NCI-H524 (cell line): ENCODE data around the gene PLEKHM3.

ENCODE experiments used
- DNase-seq, 2 experiments: peaks; one replicate each; lab custom pipeline; 2025; lab: John Stamatoyannopoulos, UW

The PLEKHM3 gene

DNA sequence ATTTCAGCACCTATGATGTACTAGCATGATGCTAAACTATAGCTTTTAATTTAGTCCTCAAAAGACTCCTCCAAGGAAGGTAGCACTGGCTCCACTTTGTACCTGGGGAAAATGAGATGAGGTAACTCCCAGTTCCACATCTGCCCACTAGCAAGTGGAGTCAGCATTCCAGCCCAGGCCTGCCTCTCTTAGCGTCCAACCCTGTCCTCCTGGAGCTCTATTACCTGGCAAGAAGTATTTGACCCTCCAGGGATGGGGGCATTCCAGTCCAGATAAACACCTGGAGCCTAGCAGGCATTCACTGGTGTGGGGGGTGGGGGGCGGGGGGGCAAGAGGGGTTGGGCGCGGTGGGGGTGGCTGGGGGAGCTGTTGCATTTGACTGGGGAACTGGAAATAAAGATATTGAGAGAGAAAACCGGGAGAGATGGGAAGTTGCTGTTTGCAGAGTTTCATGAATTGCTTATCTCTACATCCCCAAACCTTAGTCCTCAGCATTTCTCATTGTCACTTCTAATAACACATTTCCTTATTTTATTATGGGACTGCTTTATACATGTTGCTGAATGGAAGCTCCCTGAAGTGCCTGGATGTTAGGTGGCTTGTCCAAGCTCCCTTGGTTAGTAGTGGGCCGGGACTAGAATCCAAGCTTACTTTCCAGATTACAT lies 233.6 kb downstream of the PLEKHM3 start:
- no peak for DNase-seq

DNA sequence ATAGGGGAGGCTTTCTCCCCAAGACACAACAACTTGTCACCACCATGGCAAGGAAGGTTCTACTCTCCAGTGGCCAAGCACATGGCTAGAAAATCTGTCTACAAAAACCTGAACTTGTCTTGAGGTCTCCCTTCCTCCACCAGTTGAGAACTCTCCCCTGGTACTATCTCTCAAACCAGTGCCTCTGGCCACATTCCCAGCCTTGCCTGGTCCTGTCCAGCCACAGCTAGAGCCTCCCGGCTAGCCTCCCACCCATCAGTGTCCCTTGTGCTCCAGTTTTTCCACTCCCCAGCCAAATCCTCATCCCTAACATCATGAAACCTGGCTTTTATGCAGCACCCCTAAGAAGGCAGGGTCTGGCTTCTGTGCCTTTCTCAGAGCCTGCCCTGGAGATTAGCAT lies 234.4 kb downstream of the PLEKHM3 start:
- no peak for DNase-seq

DNA sequence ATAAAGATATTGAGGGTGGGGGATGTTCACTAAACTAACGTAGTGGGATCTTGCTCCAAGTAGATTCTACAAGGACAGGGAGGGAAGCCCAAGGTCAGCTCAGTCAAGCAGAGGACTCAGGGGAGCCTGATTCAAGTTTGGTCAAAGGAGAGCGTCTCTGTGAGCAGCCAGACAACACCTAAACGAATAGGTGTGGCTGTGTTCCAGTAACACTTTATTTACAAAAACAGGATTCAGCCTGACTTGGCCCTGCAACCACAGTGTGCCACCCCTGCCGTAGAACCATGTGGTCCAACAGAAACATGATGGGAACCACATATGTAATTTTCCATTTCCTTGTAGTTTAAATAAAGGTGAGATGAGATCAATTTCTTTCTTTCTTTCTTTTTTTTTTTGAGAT lies 237.5 kb downstream of the PLEKHM3 start:
- no peak for DNase-seq

DNA sequence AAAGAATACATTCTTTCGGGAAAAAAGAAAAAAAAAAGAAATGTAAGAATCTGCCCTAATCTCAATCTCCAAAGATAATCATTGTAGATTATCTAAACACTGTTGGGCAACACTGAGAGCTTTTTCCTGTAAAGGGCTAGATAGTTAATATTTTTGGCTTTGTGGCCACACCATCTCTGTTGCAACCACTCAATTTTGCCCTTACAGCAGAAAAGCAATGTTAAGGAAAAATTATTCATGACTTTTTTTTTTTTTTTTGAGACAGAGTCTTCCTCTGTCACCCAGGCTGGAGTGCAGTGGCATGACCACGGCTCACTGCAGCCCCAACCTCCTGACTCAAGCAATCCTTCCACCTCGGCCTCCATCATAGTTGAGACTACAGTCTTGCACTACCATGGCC lies 238.3 kb downstream of the PLEKHM3 start:
- DNase-seq: no peak

DNA sequence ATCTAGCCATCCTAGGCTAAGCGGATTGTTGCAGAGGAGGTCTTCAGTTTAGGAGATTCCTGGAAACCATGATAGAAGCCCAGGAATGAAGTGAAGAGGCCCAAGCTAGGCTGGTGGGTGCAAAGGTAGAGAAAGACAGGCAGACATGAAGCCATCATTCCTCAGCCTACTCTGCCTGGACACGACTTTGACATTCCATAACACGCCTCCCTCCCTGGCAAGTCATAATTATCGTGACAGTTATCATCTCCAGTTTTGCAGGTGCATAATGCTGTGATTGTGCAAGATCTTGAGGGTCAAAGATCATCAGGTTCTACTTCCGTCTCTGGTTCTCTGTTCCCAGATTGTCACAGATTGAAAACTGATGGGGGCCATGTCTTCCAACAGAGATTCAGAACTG lies 240.4 kb downstream of the PLEKHM3 start:
- no peak for DNase-seq

DNA sequence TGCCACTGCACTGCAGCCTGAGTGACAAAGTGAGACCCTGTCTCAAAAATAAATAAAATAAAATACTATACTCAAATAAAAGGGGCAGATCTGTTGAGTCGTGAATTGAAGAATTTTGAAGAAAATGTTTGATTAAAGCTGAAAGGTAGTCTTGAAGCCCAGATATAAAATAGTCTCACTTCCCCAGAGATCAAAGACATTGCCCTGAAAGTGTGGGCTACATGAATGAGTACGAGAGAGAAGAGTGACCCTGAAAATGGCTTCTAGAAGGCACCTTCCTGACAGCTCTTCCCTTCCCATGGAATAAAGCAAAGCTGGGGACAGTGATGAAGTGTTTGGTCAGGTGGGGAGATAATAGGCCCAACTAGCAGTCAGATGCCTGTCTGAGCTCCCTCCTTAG lies 241.8 kb downstream of the PLEKHM3 start:
- DNase-seq: no peak

DNA sequence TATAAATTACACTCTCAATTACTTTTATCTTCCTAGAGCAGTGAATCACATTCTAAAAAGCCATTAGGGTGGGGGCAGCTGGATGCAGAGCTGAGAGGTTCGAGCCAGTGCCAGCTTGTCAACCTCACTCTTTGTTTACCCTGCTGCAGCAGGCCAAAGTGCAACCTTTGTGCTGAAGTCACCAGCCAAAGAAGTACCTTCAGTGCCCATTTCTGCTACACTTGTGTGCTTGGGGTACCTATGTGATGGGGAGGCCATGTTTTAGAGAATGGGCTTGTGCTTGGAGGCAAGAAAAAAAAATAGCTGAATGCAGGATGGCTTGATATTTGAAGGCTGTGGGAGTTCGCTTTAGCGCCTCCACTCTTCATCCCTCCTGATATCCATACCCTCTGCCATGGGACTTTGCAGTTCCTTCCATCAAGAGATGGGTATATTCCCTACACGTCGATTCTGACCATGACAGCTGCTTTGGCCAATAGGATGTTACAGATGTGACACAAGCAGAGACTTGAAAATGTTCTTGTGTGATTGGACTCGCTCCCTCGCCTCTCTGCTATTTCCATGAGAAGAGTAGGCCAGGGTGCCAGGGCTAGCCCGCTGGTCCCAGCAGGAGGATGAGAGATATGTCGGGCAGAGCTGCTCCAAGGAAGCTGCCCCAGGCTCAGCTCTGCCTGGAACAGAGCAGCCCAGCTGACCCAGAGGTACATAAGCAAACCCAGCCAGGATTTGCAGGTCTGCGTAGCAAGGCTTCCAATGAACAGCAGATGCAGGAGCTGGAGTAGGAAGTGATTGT lies 242.9 kb downstream of the PLEKHM3 start:
- no peak for DNase-seq

DNA sequence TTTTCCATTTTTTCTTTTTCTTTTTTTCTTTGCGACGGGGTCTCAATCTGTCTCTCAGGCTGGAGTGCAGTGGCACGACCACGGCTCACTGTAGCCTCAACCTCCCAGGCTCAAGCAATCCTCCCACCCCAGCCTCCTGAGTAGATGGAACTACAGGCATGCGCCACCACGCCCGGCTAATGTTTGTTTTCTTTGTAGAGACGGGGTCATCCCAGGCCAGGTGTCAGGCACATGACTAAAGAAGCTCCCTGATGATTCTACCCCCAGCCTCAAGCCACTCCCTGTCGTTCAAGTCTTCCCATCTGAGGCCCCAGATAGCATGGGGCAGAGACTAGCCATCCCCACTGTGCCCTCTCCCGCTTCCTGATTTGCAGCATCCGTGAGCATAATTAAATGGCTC lies 245.8 kb downstream of the PLEKHM3 start:
- DNase-seq: no peak

DNA sequence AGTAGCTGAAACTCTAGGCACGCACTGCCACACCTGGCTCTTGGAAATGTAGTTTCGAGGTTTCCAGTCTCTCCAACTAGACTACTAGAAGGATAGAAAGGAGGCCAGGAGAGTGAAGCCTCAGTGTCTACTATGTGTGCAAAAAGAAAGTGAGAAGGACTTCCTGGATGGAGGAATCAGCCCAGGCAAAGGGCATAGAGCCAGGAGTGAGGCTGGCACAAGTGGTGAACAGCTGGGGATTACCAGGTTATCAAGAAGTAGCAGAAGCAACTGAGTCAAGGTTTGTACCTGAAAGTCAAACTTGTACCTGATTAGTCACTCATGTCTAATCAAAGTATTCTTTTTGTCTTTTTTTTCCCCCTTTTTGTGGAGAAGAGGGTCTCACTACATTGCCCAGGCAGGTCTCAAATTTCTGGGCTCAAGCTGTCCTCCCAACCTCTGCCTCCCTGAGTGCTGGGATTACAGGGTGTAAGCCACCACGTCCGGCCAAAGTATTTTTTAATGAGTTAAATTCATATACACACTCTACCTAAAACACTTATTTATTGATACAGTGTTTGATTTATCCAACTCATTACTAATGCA lies 246.9 kb downstream of the PLEKHM3 start:
- no peak for DNase-seq

DNA sequence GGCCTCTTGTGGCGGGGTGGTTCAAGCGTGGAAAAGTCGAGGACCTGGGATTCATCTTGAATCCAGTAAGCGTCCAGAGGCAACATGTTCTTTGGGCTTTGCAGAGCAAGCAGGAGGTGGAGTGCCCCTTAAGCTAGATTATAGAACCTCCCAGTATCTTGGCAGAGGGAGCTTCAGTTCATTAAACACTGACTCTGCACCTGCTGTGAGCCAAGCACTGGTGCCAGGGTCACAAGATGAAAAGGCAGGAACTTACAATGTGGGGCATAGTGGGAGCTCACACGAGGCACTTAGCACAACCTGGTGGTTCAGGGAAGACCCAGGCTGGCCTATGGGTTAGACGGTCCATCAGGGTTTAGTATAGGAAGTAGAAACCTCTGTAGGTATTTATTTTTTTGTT lies 248.2 kb downstream of the PLEKHM3 start:
- DNase-seq: peak; percentile 53 to 71

DNA sequence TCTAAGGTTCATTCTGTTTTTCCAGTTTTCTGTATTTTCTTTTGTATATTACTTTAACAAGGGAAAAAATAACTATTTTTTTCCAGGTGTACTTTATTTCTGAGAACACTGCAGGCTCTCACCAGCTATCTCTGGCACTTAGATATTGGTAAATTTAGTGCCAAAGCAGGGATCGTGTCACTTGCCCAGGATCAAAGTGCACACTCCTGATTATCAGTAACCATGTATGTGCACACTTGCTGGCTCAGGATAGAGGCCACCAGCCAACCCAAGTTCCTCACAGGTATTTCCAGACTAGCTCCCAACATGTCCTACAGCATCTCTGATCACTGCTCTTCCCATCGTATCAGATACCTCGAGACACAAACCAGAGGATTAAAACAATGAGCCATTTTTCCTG lies 249.9 kb downstream of the PLEKHM3 start:
- DNase-seq: no peak

DNA sequence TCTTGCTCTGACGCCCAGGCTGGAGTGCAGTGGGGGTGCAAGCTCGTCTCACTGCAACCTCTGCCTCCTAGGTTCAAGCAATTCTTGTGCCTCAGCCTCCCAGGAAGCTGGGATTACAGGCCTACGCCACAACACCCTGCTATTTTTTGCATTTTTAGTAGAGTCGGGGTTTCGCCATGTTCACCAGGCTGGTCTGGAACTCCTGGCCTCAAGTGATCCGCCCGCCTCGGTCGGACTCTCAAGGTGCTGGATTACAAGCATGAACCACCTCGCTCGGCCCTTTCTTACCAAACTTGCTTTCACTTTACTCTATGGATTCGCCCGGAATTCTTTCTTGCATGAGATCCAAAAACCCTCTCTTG lies 252.5 kb downstream of the PLEKHM3 start:
- no peak for DNase-seq

DNA sequence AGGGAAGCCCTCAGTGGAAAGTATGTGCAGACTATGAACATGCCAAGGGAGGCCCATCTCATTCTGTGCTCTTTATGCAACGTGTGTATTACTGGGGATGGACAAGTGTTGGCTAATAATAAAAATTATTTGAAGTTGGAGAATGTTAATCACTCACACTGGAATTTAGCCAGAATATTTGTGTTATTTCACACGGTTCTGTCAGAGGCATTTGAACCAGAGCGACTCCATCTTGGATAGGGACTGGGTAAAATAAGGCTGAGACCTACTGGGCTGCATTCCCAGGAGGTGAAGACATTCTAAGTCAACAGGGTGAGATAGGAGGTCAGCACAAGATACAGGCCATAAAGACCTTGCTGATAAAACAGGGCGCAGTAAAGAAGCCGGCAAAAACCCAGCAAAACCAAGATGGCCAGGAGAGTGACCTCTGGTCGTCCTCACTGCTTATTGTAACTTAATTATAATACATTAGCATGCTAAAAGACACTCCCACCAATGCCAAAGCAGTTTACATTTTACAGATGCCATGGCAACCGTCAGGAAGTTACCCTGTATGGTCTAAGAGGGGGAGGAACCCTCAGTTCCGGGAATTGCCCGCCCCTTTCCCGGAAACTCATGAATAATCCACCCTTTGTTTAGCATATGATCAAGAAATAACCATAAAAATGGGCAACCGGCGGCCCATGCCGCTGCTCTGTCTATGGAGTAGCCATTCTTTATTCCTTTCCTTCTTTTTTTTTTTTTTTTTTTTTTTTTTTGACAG lies 253.1 kb downstream of the PLEKHM3 start:
- DNase-seq: no peak

DNA sequence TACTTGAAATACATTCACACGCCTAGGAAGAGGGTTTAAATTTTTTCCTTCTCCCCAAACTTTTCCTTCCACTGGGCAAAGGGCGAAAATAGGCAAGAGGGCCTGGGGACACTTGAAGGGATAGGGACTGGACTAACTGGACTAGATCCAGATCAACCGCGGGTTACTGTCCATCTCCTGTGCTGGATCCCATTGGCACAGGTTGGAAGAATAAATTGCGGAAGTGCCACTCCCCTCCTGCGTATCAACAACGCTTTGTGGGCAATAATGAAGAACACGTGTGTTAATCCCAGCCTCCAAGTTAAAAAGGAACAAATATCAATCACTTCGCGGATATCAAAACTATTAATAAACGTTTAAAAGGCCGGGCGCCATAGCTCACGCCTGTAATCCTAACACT lies 253.9 kb downstream of the PLEKHM3 start:
- DNase-seq: no peak
